ENCODE measurements around the gene VMP1.
"Not testable (repeated sequence)": the region's sequence is repeated elsewhere in the genome, so short reads cannot be mapped to it uniquely, and the experiment has no call there.

Gene VMP1

DNA sequence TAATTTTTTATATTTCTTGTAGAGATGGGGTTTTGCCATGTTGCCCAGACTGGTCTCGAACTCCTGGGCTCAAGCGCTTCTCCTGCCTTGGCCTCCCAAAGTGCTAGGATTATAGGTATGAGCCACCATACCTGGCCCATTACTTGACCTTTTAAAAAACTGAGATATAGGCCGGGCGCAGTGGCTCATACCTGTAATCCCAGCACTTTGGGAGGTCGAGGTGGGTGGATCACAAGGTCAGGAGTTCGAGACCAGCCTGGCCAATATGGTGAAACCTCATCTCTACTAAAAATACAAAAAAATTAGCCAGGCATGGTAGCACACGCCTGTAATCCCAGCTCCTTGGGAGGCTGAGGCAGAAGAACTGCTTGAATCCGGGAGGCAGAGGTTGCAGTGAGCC is 166.0 kb downstream of the VMP1 start:
- FAIRE-seq = not testable (repeated sequence)

DNA sequence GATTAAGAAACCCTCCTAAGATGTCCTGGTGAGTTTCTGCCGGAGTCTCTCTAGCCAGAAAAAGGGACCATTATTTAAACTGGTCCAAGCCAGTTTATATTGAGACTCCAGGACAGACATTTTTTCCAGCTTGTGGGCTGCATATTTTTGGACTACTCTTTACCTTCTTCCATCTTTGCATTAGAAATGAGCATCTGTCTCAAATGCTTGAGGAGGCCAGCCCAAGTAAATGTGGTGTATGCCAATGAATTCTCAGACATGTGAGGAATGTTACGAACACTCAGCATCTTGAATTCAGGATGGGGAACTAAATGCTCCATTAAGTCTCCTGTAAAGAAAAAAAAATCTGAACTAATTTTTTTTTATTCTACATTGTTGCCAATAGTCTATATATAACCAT is 166.9 kb downstream of the VMP1 start:
- no peak for FAIRE-seq

DNA sequence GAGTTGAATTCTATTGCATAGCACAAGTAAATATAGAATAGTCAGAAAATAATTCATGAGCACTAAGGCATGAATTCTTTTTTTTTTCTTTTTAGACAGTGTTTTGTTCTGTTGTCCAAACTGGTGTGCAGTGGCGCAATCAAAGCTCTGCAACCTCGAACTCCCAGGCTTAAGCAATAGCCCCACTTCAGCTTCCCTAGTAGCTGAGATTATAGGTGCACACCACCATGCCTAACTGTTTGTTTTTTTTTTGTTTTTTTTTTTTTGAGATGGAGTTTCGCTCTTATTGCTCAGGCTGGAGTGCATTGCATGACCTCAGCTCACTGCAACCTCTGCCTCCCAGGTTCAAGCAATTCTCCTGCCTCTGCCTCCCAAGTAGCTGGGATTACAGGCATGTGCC is 168.7 kb downstream of the VMP1 start:
- no peak for FAIRE-seq

DNA sequence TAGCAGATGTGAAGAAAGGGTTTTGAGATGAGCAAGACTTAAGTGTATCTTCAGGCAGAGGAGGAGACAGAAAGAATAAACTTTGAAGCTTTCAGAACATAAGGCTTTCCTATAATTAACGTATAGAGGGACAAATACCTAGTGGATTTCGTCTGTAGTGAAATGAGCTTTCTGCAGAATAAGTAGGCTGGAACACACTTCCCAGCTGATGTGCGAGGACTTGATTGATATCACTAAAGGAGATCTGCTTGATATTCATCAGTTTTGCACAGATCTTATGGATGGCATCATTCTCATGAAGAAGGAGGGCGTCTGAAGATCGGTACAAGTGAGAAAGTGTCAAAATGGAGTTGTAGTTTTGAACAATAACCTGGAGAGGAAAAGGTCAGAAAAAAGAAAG is 170.5 kb downstream of the VMP1 start:
- FAIRE-seq = no peak

DNA sequence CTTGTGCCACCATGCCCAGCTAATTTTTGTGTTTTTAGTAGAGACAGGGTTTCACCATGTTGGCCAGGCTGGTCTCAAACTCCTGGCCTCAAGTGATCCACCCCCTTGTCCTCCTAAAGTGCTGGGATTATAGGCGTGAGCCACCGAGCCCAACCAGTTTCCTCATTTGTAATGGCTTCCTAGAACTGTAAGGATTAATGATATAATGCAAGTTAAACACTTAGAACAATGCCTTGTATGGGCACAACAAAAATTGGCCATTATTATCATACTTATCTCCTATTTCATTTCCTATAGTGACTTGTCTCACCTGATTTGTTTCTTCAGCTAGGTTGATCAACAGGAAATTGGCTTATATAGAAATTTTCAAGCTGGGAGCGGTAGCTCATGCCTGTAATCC is 171.2 kb downstream of the VMP1 start:
- FAIRE-seq = no peak

DNA sequence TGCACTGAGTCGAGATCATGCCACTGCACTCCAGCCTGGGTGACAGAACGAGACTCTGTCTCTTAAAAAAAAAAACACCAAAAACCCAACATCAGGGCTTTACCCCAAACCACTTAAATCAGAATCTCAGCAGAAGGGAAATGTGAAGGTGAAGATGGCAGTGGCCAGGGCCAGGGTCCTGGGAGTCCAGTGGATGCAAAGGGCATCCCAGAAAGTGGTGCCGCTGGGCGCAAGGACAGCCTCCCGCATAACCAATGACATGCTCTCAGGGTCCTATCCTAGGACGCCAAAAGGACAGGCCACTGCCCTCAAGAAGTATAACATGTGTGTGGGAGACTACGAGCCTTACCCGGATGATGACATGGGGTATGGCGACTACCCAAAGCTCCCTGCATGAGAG is 177.4 kb downstream of the VMP1 start:
- no peak for FAIRE-seq

DNA sequence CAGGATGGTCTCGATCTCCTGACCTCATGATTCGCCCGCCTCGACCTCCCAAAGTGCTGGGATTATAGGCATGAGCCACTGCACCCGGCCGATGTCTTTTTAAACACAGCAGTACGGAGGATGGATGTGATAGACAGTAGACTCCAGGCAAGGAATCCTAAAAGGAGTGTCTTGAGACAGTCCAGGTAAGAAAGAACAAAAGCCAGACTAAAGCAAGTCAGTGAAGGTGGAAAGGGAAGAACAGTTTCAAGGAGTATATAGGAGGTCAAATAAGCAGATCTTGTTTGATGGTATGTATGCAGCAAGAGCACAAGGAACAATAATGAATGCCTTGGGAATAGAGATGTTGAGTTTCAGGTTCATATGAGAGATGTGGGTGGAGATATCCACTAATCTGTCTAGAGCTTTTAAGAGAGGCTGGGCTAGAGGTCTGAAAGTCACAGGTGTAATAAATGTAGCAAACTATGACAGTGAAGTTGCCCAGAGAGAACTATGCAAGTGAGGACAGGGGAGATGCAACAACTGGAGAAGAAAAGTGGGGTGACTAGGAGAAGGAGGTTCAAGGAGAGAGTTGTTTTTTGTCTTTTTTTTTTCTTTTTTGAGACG is 180.8 kb downstream of the VMP1 start:
- no peak for FAIRE-seq

DNA sequence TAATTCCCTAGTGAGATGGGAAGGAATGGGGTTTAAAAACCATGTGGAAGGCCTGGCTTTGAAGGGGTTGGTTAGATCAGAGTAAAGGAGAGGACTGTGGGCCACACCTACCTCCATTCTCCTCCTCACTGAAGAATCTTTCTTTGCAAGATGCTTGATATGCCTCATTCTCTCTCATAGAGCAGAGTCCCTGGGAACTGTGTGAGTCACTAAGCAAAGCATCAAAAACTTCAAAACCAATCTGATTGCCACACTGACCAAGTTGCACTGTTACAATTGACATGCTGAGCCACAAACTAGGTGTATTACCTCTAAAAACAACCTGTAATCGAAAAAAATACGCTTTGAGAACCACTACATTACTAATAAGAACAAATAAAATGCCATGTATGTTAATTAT is 183.3 kb downstream of the VMP1 start:
- FAIRE-seq = no peak

Measured in colon (tissue), 2 donors.